ENCODE data around the gene SYT9. TPM values are rescaled to one million over a fixed set of nuclear protein-coding genes. Genes with fewer than 3 reads are reported as not detected.

Gene SYT9
- total RNA-seq, 1 donor from 2014 or later, result 0.16 TPM

DNA sequence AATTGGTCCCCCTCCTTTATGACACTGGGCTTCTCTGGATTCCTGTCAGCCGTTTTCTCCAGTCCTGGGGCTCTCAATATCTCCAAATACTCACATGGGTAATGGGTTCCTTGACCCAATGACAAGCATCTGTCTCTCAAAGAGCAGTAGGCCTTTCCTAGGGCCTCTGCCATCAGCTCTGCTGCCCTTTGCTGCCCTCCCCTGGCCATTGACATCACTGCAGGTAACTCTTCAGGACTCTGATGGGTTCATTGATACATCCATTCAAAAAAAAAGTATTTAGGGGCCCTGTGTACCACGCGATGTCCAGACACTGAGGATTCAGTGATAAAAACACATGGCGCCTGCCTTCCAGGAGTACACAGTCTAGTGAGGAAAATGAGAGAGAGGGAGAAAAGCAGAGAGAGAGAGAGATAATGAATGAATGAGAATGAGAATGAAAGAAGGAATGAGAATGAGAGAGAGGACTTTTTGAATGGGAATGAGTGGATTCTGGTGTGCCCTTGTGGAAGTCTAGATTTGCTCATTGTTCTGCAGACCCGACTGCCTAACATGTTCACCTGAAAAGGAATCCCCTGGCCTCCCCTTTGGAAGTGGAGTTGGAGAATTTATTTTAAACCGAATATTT is 191.0 kb downstream of the SYT9 start:
- Mint-ChIP-seq H3K36me3 (ENCODE audit: low read depth, unreplicated experiment) (no peaks in the 10 kb centered on the region), H3K4me1 (ENCODE audit: low read depth, unreplicated experiment) (peaks cover 2% of the 10 kb centered on the region), H3K4me3 (ENCODE audit: unreplicated experiment) (no peak overlapping the region), H3K9me3 (ENCODE audit: unreplicated experiment) (peaks cover 3% of the 10 kb centered on the region), H3K27me3 (ENCODE audit: low read depth, unreplicated experiment) (peaks cover 36% of the 10 kb centered on the region), H3K27ac (ENCODE audit: unreplicated experiment) (no peak overlapping the region)
- TF ChIP-seq, protein P1, sequence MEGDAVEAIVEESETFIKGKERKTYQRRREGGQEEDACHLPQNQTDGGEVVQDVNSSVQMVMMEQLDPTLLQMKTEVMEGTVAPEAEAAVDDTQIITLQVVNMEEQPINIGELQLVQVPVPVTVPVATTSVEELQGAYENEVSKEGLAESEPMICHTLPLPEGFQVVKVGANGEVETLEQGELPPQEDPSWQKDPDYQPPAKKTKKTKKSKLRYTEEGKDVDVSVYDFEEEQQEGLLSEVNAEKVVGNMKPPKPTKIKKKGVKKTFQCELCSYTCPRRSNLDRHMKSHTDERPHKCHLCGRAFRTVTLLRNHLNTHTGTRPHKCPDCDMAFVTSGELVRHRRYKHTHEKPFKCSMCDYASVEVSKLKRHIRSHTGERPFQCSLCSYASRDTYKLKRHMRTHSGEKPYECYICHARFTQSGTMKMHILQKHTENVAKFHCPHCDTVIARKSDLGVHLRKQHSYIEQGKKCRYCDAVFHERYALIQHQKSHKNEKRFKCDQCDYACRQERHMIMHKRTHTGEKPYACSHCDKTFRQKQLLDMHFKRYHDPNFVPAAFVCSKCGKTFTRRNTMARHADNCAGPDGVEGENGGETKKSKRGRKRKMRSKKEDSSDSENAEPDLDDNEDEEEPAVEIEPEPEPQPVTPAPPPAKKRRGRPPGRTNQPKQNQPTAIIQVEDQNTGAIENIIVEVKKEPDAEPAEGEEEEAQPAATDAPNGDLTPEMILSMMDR (IDR thresholded peaks at IDR 0.05; ENCODE audit: insufficient read depth, low read depth, low read length), result peak; percentile 75
- no peak for TF ChIP-seq EZH2 (IDR thresholded peaks at IDR 0.05; ENCODE audit: insufficient read depth, low read length)
- DNase-seq (ENCODE audit: low read depth), result peak; percentile 2
- FAIRE-seq, result no peak
- no peaks in the 10 kb centered on the region for H3K4me1 ChIP-seq (ENCODE audit: insufficient read depth, low read length)
- no peak overlapping the region for H3K27ac ChIP-seq (ENCODE audit: low read depth, low read length)
- no peaks in the 10 kb centered on the region for H3K79me2 ChIP-seq (ENCODE audit: insufficient read depth, low read length)
- H3K4me2 ChIP-seq (ENCODE audit: low read length), result no peak overlapping the region
- no peak overlapping the region for H3K4me3 ChIP-seq (ENCODE audit: insufficient read depth, low read depth, low read length)
- H2AFZ ChIP-seq (ENCODE audit: low read depth, low read length), result no peak overlapping the region
- H3K27me3 ChIP-seq (ENCODE audit: insufficient read depth, low read length), result no peaks in the 10 kb centered on the region
- no peaks in the 10 kb centered on the region for H4K20me1 ChIP-seq (ENCODE audit: insufficient read depth, low read length)
- no peak overlapping the region for H3K9ac ChIP-seq (ENCODE audit: low read length)
- H3K36me3 ChIP-seq (ENCODE audit: insufficient read depth, low read length), result no peaks in the 10 kb centered on the region
- H3K9me3 ChIP-seq (ENCODE audit: insufficient read depth, low read depth, low read length), result no peaks in the 10 kb centered on the region

DNA sequence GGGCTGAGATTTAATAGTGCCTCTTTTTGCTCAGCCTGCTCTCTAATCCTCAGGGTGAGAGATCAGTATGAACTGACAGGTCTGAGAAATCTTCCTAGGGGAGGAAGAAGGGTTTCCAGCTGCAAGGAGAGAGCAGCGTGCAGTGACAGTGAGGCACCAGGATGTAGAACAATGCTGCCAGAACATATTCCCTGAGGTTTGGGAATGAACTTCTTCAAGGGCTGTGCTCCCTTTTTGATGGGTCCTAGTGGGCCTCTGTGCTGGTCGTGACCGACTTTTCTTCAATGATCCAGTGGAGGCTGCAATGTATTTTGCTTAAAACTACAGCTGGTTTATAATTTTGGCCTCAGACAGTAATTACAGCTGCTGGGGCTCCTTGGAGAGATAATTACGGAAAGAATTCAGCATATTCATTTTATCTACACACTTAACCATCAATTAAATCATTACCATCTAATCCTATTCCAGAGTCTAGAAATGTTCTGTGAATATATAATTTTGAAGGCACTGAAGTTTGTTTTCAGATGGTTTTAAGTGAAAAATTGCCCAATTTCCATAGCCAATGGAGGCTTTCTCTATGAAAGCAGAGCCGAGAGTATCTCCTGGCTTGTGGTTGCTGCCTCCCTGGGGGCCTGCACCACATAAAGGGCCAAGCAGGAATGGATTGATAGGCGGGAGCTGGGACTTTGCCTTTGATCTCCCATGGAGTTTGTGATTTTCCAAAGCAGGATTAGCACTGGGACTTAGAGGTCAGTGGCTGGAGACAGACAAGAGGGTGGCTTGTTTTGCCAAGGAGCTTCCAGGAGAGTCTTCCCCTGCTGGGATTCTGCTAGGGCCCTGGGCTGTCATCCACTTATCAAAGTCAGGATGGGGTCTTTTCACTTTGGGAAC is 192.6 kb downstream of the SYT9 start:
- Histone ChIP-seq H3K4me2 (ENCODE audit: low read length) (no peak overlapping the region), H3K9ac (ENCODE audit: low read length) (no peak overlapping the region), H3K4me3 (ENCODE audit: insufficient read depth, low read depth, low read length) (no peak overlapping the region), H3K27me3 (ENCODE audit: insufficient read depth, low read length) (no peaks in the 10 kb centered on the region), H3K4me1 (ENCODE audit: insufficient read depth, low read length) (no peaks in the 10 kb centered on the region), H3K36me3 (ENCODE audit: insufficient read depth, low read length) (no peaks in the 10 kb centered on the region), H3K9me3 (ENCODE audit: insufficient read depth, low read depth, low read length) (no peaks in the 10 kb centered on the region), H4K20me1 (ENCODE audit: insufficient read depth, low read length) (no peaks in the 10 kb centered on the region), H3K27ac (ENCODE audit: low read depth, low read length) (no peak overlapping the region), H3K79me2 (ENCODE audit: insufficient read depth, low read length) (no peaks in the 10 kb centered on the region), H2AFZ (ENCODE audit: low read depth, low read length) (no peak overlapping the region)
- peaks cover under 1% of the 10 kb centered on the region for H3K36me3 Mint-ChIP-seq (ENCODE audit: low read depth, unreplicated experiment)
- H3K27ac Mint-ChIP-seq (ENCODE audit: unreplicated experiment), result no peak overlapping the region
- no peak overlapping the region for H3K4me3 Mint-ChIP-seq (ENCODE audit: unreplicated experiment)
- peaks cover 1% of the 10 kb centered on the region for H3K9me3 Mint-ChIP-seq (ENCODE audit: unreplicated experiment)
- FAIRE-seq (no peak), DNase-seq (ENCODE audit: low read depth) (no peak)
- TF ChIP-seq, protein P1 (IDR thresholded peaks at IDR 0.05; ENCODE audit: insufficient read depth, low read depth, low read length), result no peak
- no peak for TF ChIP-seq EZH2 (IDR thresholded peaks at IDR 0.05; ENCODE audit: insufficient read depth, low read length)
- peaks cover 33% of the 10 kb centered on the region for H3K27me3 Mint-ChIP-seq (ENCODE audit: low read depth, unreplicated experiment)
- H3K4me1 Mint-ChIP-seq (ENCODE audit: low read depth, unreplicated experiment), result no peaks in the 10 kb centered on the region

Data from astrocyte (in vitro differentiated cells and primary cell).